K562 (cell line): ENCODE data around the gene TMEM123. TPM values are rescaled to one million over a fixed set of nuclear protein-coding genes. Genes with fewer than 3 reads are reported as not detected.

Experiments used
- ETV5 ChIP-seq: sonication (generic); formaldehyde crosslinking; IDR thresholded peaks from 2 replicates; pipeline ENCODE4 v1.4.0; 2020; ENCODE audit warnings: low read depth, mild to moderate bottlenecking, missing genetic modification reagents
- GMEB1 ChIP-seq: fragments of 250-450 bp; sonication (Bioruptor Pico); IDR thresholded peaks from 2 replicates; pipeline ENCODE4 v1.4.0; 2020; ENCODE audit warnings: mild to moderate bottlenecking
- NFYB ChIP-seq: IDR thresholded peaks from 2 replicates; pipeline ENCODE4 v1.6.1; 2011; ENCODE audit warnings: mild to moderate bottlenecking, moderate library complexity; ENCODE audit not compliant: insufficient read length; ENCODE audit errors: extremely low read depth
- POLR2AphosphoS5 ChIP-seq: IDR thresholded peaks from 2 replicates; pipeline ENCODE4 v1.6.1; 2011; ENCODE audit warnings: mild to moderate bottlenecking, low read depth, low read length, moderate library complexity; ENCODE audit not compliant: control insufficient read depth, insufficient read depth
- RBBP5 ChIP-seq: fragments of 200-600 bp; sonication (generic); IDR thresholded peaks from 2 replicates; pipeline ENCODE4 v1.6.1; 2012; ENCODE audit warnings: borderline replicate concordance, mild to moderate bottlenecking, low read length, control low read depth, inconsistent platforms; ENCODE audit not compliant: insufficient read depth, poor library complexity, severe bottlenecking
- STAT5A ChIP-seq: IDR thresholded peaks from 2 replicates; pipeline ENCODE4 v1.6.1; 2012; ENCODE audit warnings: low read length, inconsistent platforms, borderline replicate concordance
- TAF9B ChIP-seq: fragments of 450-650 bp; IDR thresholded peaks from 2 replicates; pipeline ENCODE4 v1.6.1; 2018; ENCODE audit warnings: mild to moderate bottlenecking; ENCODE audit not compliant: partially characterized antibody
- THAP12 ChIP-seq: fragments of 250-450 bp; sonication (Bioruptor Pico); IDR thresholded peaks from 2 replicates; pipeline ENCODE4 v1.9.0; 2021; ENCODE audit warnings: mild to moderate bottlenecking, inconsistent platforms
- THRAP3 ChIP-seq: fragments of 450-650 bp; IDR thresholded peaks from 2 replicates; pipeline ENCODE4 v1.6.1; 2016; ENCODE audit warnings: mild to moderate bottlenecking, inconsistent platforms, borderline replicate concordance
- ZNF24 ChIP-seq: fragments of 450-650 bp; IDR thresholded peaks from 2 replicates; pipeline ENCODE4 v1.6.1; 2016
- ZNF518B ChIP-seq: fragments of 250-450 bp; sonication (Bioruptor Pico); IDR thresholded peaks from 2 replicates; pipeline ENCODE4 v1.5.0; 2021; ENCODE audit warnings: mild to moderate bottlenecking, moderate library complexity
- ZNF780A ChIP-seq: fragments of 250-450 bp; sonication (Bioruptor Pico); IDR thresholded peaks from 2 replicates; pipeline ENCODE4 v1.5.0; 2021; ENCODE audit warnings: mild to moderate bottlenecking
- polyA plus RNA-seq, 8 experiments: library from polyadenylated mRNA; depleted of rRNA in 4 of 8; stranded (reverse) in 5 of 8; unstranded in 3 of 8; fragments of >200 nt; fragmentation: Nextera tagmentation in 2 of 8; fragmentation: Illumina TruSeq in 1 of 8; extraction: Ambion mirVana in 2 of 8; extraction: Trizol in 1 of 8; gene quantifications; 2 replicates each; pipeline versions ENCODE4 v1.2.1 to v1.2.3, GENCODE V29; 2011 to 2014; ENCODE audit warnings: inconsistent platforms in 1 of 8, missing spikeins in 1 of 8
- total RNA-seq, 7 experiments: library from RNA; depleted of rRNA in 6 of 7; stranded (reverse); fragments of >200 nt in 6 of 7; fragmentation: Illumina TruSeq in 2 of 7; extraction: Trizol in 2 of 7; gene quantifications; 2 replicates each; pipeline versions ENCODE4 v1.2.1 to v1.2.3, GENCODE V29; 2011 to 2021; ENCODE audit warnings: low replicate concordance in 1 of 7

TMEM123 gene
- total and polyA plus RNA-seq, 9 of the 15 experiments (the other 6 are each of a cell fraction or from before 2014, with no cell fraction given): 19.8 to 344 (median 82.4) TPM

GRCh38 chr11:102384419-102385079 lies 68.0 kb downstream of the TMEM123 start (continued):
- TF ChIP-seq POLR2AphosphoS5: peak; percentile 29; the same call in 1 of the 2 replicates
- 0 out of 2 replicates have a peak, but pooled peaks have one; percentile 33 for TF ChIP-seq ETV5 (CRISPR knock-in tag)
- peak; percentile 22 for TF ChIP-seq RBBP5
- TF ChIP-seq THRAP3: no peak
- no peak for TF ChIP-seq NFYB
- no peak for TF ChIP-seq TAF9B
- TF ChIP-seq ZNF24: no peak
- no peak for TF ChIP-seq GMEB1 (CRISPR knock-in tag)
- no peak for TF ChIP-seq ZNF518B (CRISPR knock-in tag)
- no peak for TF ChIP-seq THAP12 (CRISPR knock-in tag)
- TF ChIP-seq STAT5A: no peak
- no peak for TF ChIP-seq ZNF780A (CRISPR knock-in tag)
